Neuronal stem cell (in vitro differentiated cells): Measurements from ENCODE around the gene PRRC2B. TPM values are rescaled to one million over a fixed set of nuclear protein-coding genes. Genes with fewer than 3 reads are reported as not detected.
"Not testable (repeated sequence)": the region's sequence is repeated elsewhere in the genome, so short reads cannot be mapped to it uniquely, and the experiment has no call there.

ENCODE experiments used
- DNase-seq: peaks from one replicate; pipeline ENCODE4 v3.0.0-alpha.2; 2013; ENCODE audit warnings: low spot score
- H2AFZ ChIP-seq: one replicate; pipeline ENCODE4 v1.6.1; 2013; ENCODE audit warnings: mild to moderate bottlenecking, low read length, inconsistent platforms
- H2AK5ac ChIP-seq: 2 replicates; pipeline ENCODE4 v1.6.1; 2013; ENCODE audit warnings: low read depth, mild to moderate bottlenecking, inconsistent platforms, low read length, moderate library complexity, mixed read lengths
- H2BK120ac ChIP-seq: 2 replicates; pipeline ENCODE4 v1.6.1; 2013; ENCODE audit warnings: low read depth, mild to moderate bottlenecking, inconsistent platforms, low read length, moderate library complexity, mixed read lengths
- H2BK12ac ChIP-seq: one replicate; pipeline ENCODE4 v1.6.1; 2013; ENCODE audit warnings: low read length, inconsistent platforms
- H2BK15ac ChIP-seq: 2 replicates; pipeline ENCODE4 v1.6.1; 2013; ENCODE audit warnings: mild to moderate bottlenecking, low read length, inconsistent platforms, mixed read lengths
- H2BK5ac ChIP-seq: one replicate; pipeline ENCODE4 v1.6.1; 2013; ENCODE audit warnings: inconsistent platforms, mild to moderate bottlenecking, low read length, moderate library complexity
- H3K14ac ChIP-seq: one replicate; pipeline ENCODE4 v1.6.1; 2013; ENCODE audit warnings: low read length, inconsistent platforms
- H3K18ac ChIP-seq: 2 replicates; pipeline ENCODE4 v1.6.1; 2013; ENCODE audit warnings: low read length, inconsistent platforms
- H3K23ac ChIP-seq: 2 replicates; pipeline ENCODE4 v1.6.1; 2013; ENCODE audit warnings: low read depth, mild to moderate bottlenecking, mixed read lengths, low read length, inconsistent platforms; ENCODE audit not compliant: poor library complexity
- H3K27ac ChIP-seq: replicated peaks from 3 replicates; pipeline ENCODE4 v1.5.1; 2013; ENCODE audit warnings: low read length, inconsistent platforms
- H3K27me3 ChIP-seq, 3 experiments: 2 replicates each; pipeline ENCODE4 v1.6.1; 2013; ENCODE audit warnings: low read length in 3 of 3, mild to moderate bottlenecking in 2 of 3, inconsistent platforms in 1 of 3, low read depth in 1 of 3, mixed read lengths in 1 of 3, moderate library complexity in 1 of 3; ENCODE audit not compliant: control insufficient read depth in 3 of 3, insufficient read depth in 3 of 3
- H3K36me3 ChIP-seq, 2 donors: replicated peaks in 1 of 2; 2 replicates each; pipeline ENCODE4 v1.6.1; 2013; ENCODE audit warnings: low read length in 2 of 2; ENCODE audit not compliant: control insufficient read depth in 2 of 2, insufficient read depth in 2 of 2
- H3K4ac ChIP-seq: 2 replicates; pipeline ENCODE4 v1.6.1; 2013; ENCODE audit warnings: inconsistent platforms, mild to moderate bottlenecking, low read length, moderate library complexity
- H3K4me1 ChIP-seq, 2 donors: 1 replicate in 1 of 2; 2 replicates in 1 of 2; pipeline ENCODE4 v1.6.1; 2013; ENCODE audit warnings: low read length in 2 of 2, low read depth in 1 of 2; ENCODE audit not compliant: control insufficient read depth in 2 of 2, insufficient read depth in 1 of 2
- H3K4me2 ChIP-seq: one replicate; pipeline ENCODE4 v1.6.1; 2013; ENCODE audit warnings: mild to moderate bottlenecking, low read length, inconsistent platforms; ENCODE audit not compliant: insufficient read depth, poor library complexity, severe bottlenecking
- H3K4me3 ChIP-seq, 2 donors: 2 replicates each; pipeline ENCODE4 v1.5.1; 2013; ENCODE audit warnings: low read length in 2 of 2, mild to moderate bottlenecking in 2 of 2, inconsistent platforms in 1 of 2, moderate library complexity in 1 of 2
- H3K79me1 ChIP-seq: one replicate; pipeline ENCODE4 v1.6.1; 2013; ENCODE audit warnings: low read depth, mild to moderate bottlenecking, inconsistent platforms, low read length, moderate library complexity
- H3K9ac ChIP-seq: one replicate; pipeline ENCODE4 v1.6.1; 2013; ENCODE audit warnings: mild to moderate bottlenecking, low read depth, low read length, inconsistent platforms; ENCODE audit not compliant: poor library complexity
- H3K9me3 ChIP-seq, 2 donors: replicated peaks in 1 of 2; 2 replicates each; pipeline versions ENCODE3 to v1.6.1; 2013; ENCODE audit warnings: low read length in 2 of 2, mild to moderate bottlenecking in 2 of 2, inconsistent platforms in 1 of 2, low read depth in 1 of 2, mixed read lengths in 1 of 2, moderate library complexity in 1 of 2; ENCODE audit not compliant: control insufficient read depth in 2 of 2, insufficient read depth in 1 of 2
- H4K8ac ChIP-seq: one replicate; pipeline ENCODE4 v1.6.1; 2013; ENCODE audit warnings: low read depth, mild to moderate bottlenecking, inconsistent platforms, low read length, moderate library complexity
- H4K91ac ChIP-seq: one replicate; pipeline ENCODE4 v1.6.1; 2013; ENCODE audit warnings: low read length, low read depth, mild to moderate bottlenecking, inconsistent platforms; ENCODE audit not compliant: poor library complexity
- WGBS, 2 donors: extraction: QIAGEN DNeasy Blood & Tissue Kit; methylation state at CpG; one replicate each; pipeline ENCODE4 v1.1.7; 2013; ENCODE audit warnings: missing lambda C conversion rate in 2 of 2, mixed read lengths in 1 of 2; ENCODE audit not compliant: insufficient read length in 2 of 2, insufficient replicate concordance in 1 of 2; ENCODE audit errors: extremely low coverage in 2 of 2; 5-methylcytosine and 5-hydroxymethylcytosine counted together
- polyA plus RNA-seq, 2 experiments: library from polyadenylated mRNA; stranded (reverse); fragments of 200-250 nt; gene quantifications; one replicate each; pipeline ENCODE4 v1.2.3, GENCODE V29; 2013

The PRRC2B gene
- 108 TPM for polyA plus RNA-seq (2013, experiment 1 of 2)
- 114 TPM for polyA plus RNA-seq (2013, experiment 2 of 2)

- Histone ChIP-seq H3K27ac (peak within 1 kb of the TSS; percentile 83), H3K4ac (no peak within 1 kb of the TSS), H2BK120ac (peak within 1 kb of the TSS; percentile 65), H3K4me3 (peak within 1 kb of the TSS; percentile 61 to 89), H3K27me3 (no peaks in the 10 kb centered on the region), H3K36me3 (peaks cover 6 to 26% of the 10 kb centered on the region in 2 donors), H2AK5ac (peak within 1 kb of the TSS; percentile 84), H2AFZ (peak within 1 kb of the TSS; percentile 80), H3K4me1 (peaks cover 19 to 35% of the 10 kb centered on the region in 2 donors), H3K23ac (peak within 1 kb of the TSS; percentile 92), H3K79me1 (no peaks in the 10 kb centered on the region), H4K91ac (no peak within 1 kb of the TSS), H2BK15ac (no peak within 1 kb of the TSS), H2BK12ac (no peak within 1 kb of the TSS), H3K18ac (peak within 1 kb of the TSS; percentile 89), H3K4me2 (peak within 1 kb of the TSS; percentile 51), H3K9ac (peak within 1 kb of the TSS; percentile 73), H2BK5ac (peak within 1 kb of the TSS; percentile 42), H3K9me3 (no peaks in the 10 kb centered on the region), H3K14ac (no peak within 1 kb of the TSS), H4K8ac (no peak within 1 kb of the TSS)
- DNase-seq = peak; percentile 94
- no CpG with 5 or more reads among the region's 114 CpGs for WGBS, 2 donors
Observed at GRCh38 chr9:131393622-131394463, at the start of gene PRRC2B. TSS of gene PRRC2B (plus strand) at chr9:131394086. CDS start at chr9:131430145, 36,059 bp downstream.

- H3K27ac ChIP-seq, H3K79me1 ChIP-seq, H3K4me3 ChIP-seq, H2BK15ac ChIP-seq, DNase-seq, H3K4me2 ChIP-seq, H2BK12ac ChIP-seq, H2BK5ac ChIP-seq, H4K8ac ChIP-seq, H2AK5ac ChIP-seq, H3K9me3 ChIP-seq, H3K18ac ChIP-seq, H3K27me3 ChIP-seq, H3K36me3 ChIP-seq, H2BK120ac ChIP-seq, H2AFZ ChIP-seq, H3K9ac ChIP-seq, H4K91ac ChIP-seq, H3K23ac ChIP-seq, H3K4ac ChIP-seq, H3K4me1 ChIP-seq, H3K14ac ChIP-seq: not testable (repeated sequence)
- no CpG with 5 or more reads among the region's 11 CpGs for WGBS, 2 donors
Observed at GRCh38 chr9:131344931-131345535, 48.9 kb upstream of the PRRC2B start.

DNA sequence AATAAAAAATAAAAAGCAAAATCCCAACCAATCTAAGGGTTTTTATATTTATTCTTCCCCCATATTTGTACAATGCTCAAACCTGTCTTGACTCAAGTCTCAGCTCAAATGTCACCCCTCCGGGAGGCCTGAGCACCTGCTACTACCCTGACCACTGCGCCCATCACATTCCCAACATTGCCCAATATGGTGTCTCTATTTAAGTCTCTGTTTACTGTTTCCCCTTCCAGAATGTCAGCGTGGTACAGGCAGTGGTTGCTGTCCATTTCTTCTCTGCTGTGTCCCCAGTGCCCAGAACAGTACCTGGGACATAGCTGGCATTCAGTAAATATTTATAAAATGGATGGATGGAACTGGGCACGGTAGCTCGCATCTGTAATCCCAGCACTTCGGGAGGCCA lies 47.3 kb upstream of the PRRC2B start:
- no peaks in the 10 kb centered on the region for H3K27me3 ChIP-seq
- no peak overlapping the region for H2BK5ac ChIP-seq
- H3K4me2 ChIP-seq = no peak overlapping the region
- no peak overlapping the region for H3K4me3 ChIP-seq
- WGBS, 2 donors = no CpG with 5 or more reads among the region's 6 CpGs
- H2BK12ac ChIP-seq = no peak overlapping the region
- no peaks in the 10 kb centered on the region for H3K9me3 ChIP-seq
- no peak overlapping the region for H3K27ac ChIP-seq
- H4K8ac ChIP-seq = no peak overlapping the region
- H3K9ac ChIP-seq = no peak overlapping the region
- peaks cover 3 to 8% of the 10 kb centered on the region in 2 donors for H3K4me1 ChIP-seq
- no peak overlapping the region for H2BK15ac ChIP-seq
- no peak overlapping the region for H2AK5ac ChIP-seq
- no peak overlapping the region for H4K91ac ChIP-seq
- no peak for DNase-seq
- H3K36me3 ChIP-seq = no peaks in the 10 kb centered on the region
- H3K79me1 ChIP-seq = no peaks in the 10 kb centered on the region
- H3K23ac ChIP-seq = no peak overlapping the region
- no peak overlapping the region for H3K14ac ChIP-seq
- no peak overlapping the region for H2AFZ ChIP-seq
- no peak overlapping the region for H3K18ac ChIP-seq
- H2BK120ac ChIP-seq = no peak overlapping the region
- H3K4ac ChIP-seq = no peak overlapping the region

DNA sequence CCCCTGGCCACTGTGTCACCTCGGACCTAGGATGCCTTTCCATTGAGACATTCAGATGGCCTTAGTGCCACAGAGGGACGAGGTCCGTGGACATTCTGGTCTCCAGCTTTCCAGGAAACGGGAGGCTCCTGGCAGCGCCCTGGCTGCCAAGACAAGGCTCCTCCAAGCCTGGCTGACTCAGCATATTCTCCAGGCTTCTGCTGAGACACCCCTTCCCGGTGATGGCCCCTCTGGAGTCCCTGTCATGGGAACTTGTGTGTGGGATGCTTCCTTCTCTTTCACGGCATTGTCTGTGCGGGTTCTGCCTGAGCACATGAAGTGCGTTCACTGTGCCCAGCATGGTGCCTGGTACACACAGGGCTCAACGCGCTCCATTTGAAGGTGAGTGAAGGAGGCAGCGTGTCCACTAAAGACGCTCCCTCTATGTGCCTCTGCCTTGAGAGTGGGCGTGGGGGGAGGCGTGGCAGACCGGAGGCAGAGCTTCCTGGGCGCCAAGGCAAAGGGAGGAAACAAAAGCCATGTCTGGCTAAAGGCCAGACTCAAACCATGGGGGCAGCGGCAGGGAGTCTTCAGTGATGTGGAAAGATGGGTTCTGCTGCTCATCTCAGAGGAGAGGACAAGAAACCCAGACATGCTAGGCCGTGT lies 46.4 kb upstream of the PRRC2B start:
- no CpG with 5 or more reads among the region's 19 CpGs for WGBS, 2 donors
- Histone ChIP-seq H2AFZ (no peak overlapping the region), H3K36me3 (no peaks in the 10 kb centered on the region), H4K8ac (no peak overlapping the region), H3K79me1 (no peaks in the 10 kb centered on the region), H3K14ac (no peak overlapping the region), H3K9me3 (no peaks in the 10 kb centered on the region), H3K18ac (peak overlapping the region; percentile 4), H3K9ac (peak overlapping the region; percentile 32), H4K91ac (no peak overlapping the region), H2AK5ac (peak overlapping the region; percentile 30), H3K4me3 (no peak overlapping the region), H2BK120ac (no peak overlapping the region), H3K4ac (no peak overlapping the region), H3K27ac (no peak overlapping the region), H3K27me3 (no peaks in the 10 kb centered on the region), H3K4me2 (no peak overlapping the region), H2BK5ac (no peak overlapping the region), H3K23ac (no peak overlapping the region), H3K4me1 (peaks cover 3 to 8% of the 10 kb centered on the region in 2 donors), H2BK12ac (peak overlapping the region; percentile 75), H2BK15ac (peak overlapping the region; percentile 32)
- no peak for DNase-seq
